NCI-H2171 (cell line): ENCODE measurements around the gene LAMA3.
A peak's percentile ranks its signal among the peaks of the same experiment; 100 is the strongest.

Source experiments
- DNase-seq: peaks from one replicate; lab custom pipeline; 2025; lab: John Stamatoyannopoulos, UW

The LAMA3 gene

GRCh38 chr18:23908827-23909226, 219.6 kb downstream of the LAMA3 start:
- DNase-seq: no peak

- no peak for DNase-seq
Measured at GRCh38 chr18:23910032-23910431, 220.8 kb downstream of the LAMA3 start.

- no peak for DNase-seq
Measured at GRCh38 chr18:23912356-23912755, 223.1 kb downstream of the LAMA3 start.

GRCh38 chr18:23916338-23916737, 227.1 kb downstream of the LAMA3 start:
- DNase-seq: no peak

- peak; percentile 38 for DNase-seq
Measured at GRCh38 chr18:23918395-23919032, 229.3 kb downstream of the LAMA3 start.

- DNase-seq: no peak
Measured at GRCh38 chr18:23920054-23920453, 230.8 kb downstream of the LAMA3 start.

GRCh38 chr18:23921716-23922285, 232.5 kb downstream of the LAMA3 start:
- DNase-seq: no peak

GRCh38 chr18:23922939-23923338, 233.7 kb downstream of the LAMA3 start:
- no peak for DNase-seq

- DNase-seq: no peak
Measured at GRCh38 chr18:23924813-23925212, 235.6 kb downstream of the LAMA3 start.

- DNase-seq: no peak
Measured at GRCh38 chr18:23926571-23926970, 237.3 kb downstream of the LAMA3 start.

- no peak for DNase-seq
Measured at GRCh38 chr18:23927821-23928746, 238.8 kb downstream of the LAMA3 start.

- no peak for DNase-seq
Measured at GRCh38 chr18:23929362-23929930, 240.2 kb downstream of the LAMA3 start.

GRCh38 chr18:23930002-23930401, 240.7 kb downstream of the LAMA3 start:
- DNase-seq: no peak

GRCh38 chr18:23932385-23933067, 243.3 kb downstream of the LAMA3 start:
- no peak for DNase-seq

- DNase-seq: no peak
Measured at GRCh38 chr18:23933407-23933806, 244.2 kb downstream of the LAMA3 start.

- DNase-seq: no peak
Measured at GRCh38 chr18:23934252-23934651, 245.0 kb downstream of the LAMA3 start.

- no peak for DNase-seq
Measured at GRCh38 chr18:23934863-23935262, 245.6 kb downstream of the LAMA3 start.

GRCh38 chr18:23935804-23936203, 246.6 kb downstream of the LAMA3 start:
- no peak for DNase-seq

- no peak for DNase-seq
Measured at GRCh38 chr18:23936381-23936958, 247.2 kb downstream of the LAMA3 start.

GRCh38 chr18:23938043-23938756, 248.9 kb downstream of the LAMA3 start:
- DNase-seq: no peak

- DNase-seq: no peak
Measured at GRCh38 chr18:23938901-23939341, 249.7 kb downstream of the LAMA3 start.
